AG10803 (cell line): ENCODE measurements around the gene IFFO2.

Experiments
- DNase-seq: peaks from one replicate; pipeline ENCODE4 v3.0.0; 2010; ENCODE audit warnings: low read depth
- H3K4me3 ChIP-seq: 2 replicates; pipeline ENCODE4 v1.5.1; 2011; ENCODE audit warnings: mild to moderate bottlenecking, low read length, control low read depth
- CTCF ChIP-seq: conservative IDR thresholded peaks from 2 replicates; pipeline ENCODE4 v1.5.1; 2011; ENCODE audit warnings: mild to moderate bottlenecking, low read length, control low read depth, inconsistent platforms

The IFFO2 gene

GRCh38 chr1:18908911-18909771 lies 47.3 kb downstream of the IFFO2 start:
- no peak for DNase-seq
- H3K4me3 ChIP-seq = no peak overlapping the region
- no peak for TF ChIP-seq CTCF

- no peak overlapping the region for H3K4me3 ChIP-seq
- no peak for DNase-seq
- no peak for TF ChIP-seq CTCF
Observed at GRCh38 chr1:18907917-18908845, 48.3 kb downstream of the IFFO2 start.

GRCh38 chr1:18907021-18907916 lies 49.2 kb downstream of the IFFO2 start:
- peak; percentile 53 for DNase-seq
- no peak overlapping the region for H3K4me3 ChIP-seq
- TF ChIP-seq CTCF = peak; percentile 76

GRCh38 chr1:18903291-18903756 lies 53.2 kb downstream of the IFFO2 start:
- H3K4me3 ChIP-seq = peak overlapping the region; percentile 86
- DNase-seq = no peak
- no peak for TF ChIP-seq CTCF

GRCh38 chr1:18902523-18903290 lies 53.8 kb downstream of the IFFO2 start, which contains the start of gene ALDH4A1:
TSS of gene ALDH4A1 (minus strand) at chr1:18902555. CDS start at chr1:18902523, 32 bp downstream.
- DNase-seq = peak; percentile 98
- peak within 1 kb of the TSS; percentile 86 for H3K4me3 ChIP-seq
- 0 out of 2 replicates have a peak, but pooled peaks have one; percentile 2 for TF ChIP-seq CTCF

DNA sequence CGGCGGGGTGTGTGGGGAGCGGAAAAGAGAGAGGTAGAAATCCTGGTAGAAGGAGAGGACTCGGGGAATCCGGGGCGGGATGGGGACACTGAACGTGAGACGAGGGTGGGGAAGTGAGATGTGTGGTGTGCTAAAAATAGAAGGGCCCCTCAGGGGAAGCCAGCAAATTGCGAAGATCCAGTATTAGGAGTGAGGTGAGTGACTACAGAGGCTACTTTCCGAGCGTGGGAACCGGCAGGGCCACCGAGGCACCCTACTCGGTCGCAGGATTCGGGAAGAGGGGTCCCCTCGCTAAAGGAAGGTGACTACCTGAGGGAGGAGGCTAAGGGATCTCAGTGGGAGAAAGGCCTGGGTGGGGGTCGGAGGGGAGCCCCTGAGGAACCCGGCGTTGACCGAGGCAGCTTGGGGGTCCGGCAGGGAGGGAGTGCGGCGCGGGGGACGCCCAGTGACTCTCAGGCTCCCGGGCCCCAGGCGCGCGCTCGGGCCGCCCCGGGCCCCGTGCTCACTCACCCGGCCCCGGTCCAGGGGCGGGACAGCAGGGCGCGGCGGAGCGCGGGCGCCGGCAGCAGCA lies 54.4 kb downstream of the IFFO2 start:
- peak overlapping the region; percentile 86 for H3K4me3 ChIP-seq
- no peak for TF ChIP-seq CTCF
- no peak for DNase-seq
